Stomach (tissue), 9 donors: ENCODE data around the gene MCHR1. TPM values are rescaled to one million over a fixed set of nuclear protein-coding genes. Genes with fewer than 3 reads are reported as not detected.

Experiments used
- DNase-seq, 2 donors: peaks; one replicate each; pipeline versions ENCODE4 v3.0.0 to v3.0.0-alpha.2; 2013 to 2019
- H3K27ac ChIP-seq, 5 donors: fragments of 200-600 bp in 4 of 5; sonication (generic) in 4 of 5; one replicate each; pipeline ENCODE4 v1.5.1; 2013 to 2019; ENCODE audit warnings: mild to moderate bottlenecking in 1 of 5, moderate library complexity in 1 of 5
- H3K27me3 ChIP-seq, 3 donors: fragments of 200-600 bp; sonication (generic); one replicate each; pipeline ENCODE4 v1.5.1; 2017 to 2019; ENCODE audit warnings: mixed run types in 1 of 3
- H3K36me3 ChIP-seq, 4 donors: fragments of 200-600 bp; sonication (generic); 1 replicate in 3 of 4; 2 replicates in 1 of 4; pipeline ENCODE4 v1.5.1; 2016 to 2019
- H3K4me1 ChIP-seq, 4 donors: fragments of 200-600 bp; sonication (generic); one replicate each; pipeline ENCODE4 v1.5.1; 2016 to 2019
- H3K4me3 ChIP-seq, 4 donors: fragments of 200-600 bp; sonication (generic) in 3 of 4; one replicate each; pipeline ENCODE4 v1.5.1; 2016 to 2019; ENCODE audit warnings: mild to moderate bottlenecking in 1 of 4
- H3K9me3 ChIP-seq, 4 donors: fragments of 200-600 bp; sonication (generic); one replicate each; pipeline ENCODE4 v1.5.1; 2016 to 2019
- CTCF ChIP-seq, 7 experiments: fragments of 450-650 bp in 4 of 7; fragments of 200-600 bp in 3 of 7; sonication (generic) in 3 of 7; IDR thresholded peaks; one replicate each; pipeline ENCODE4 v1.5.1; 2016 to 2019; ENCODE audit warnings: antibody characterized with exemption in 7 of 7, control low read depth in 2 of 7, mild to moderate bottlenecking in 1 of 7
- EP300 ChIP-seq: sonication (generic); formaldehyde crosslinking; IDR thresholded peaks from one replicate; pipeline ENCODE4 v1.6.1; 2017; ENCODE audit warnings: antibody characterized with exemption
- POLR2A ChIP-seq, 4 donors: fragments of 450-650 bp; IDR thresholded peaks; one replicate each; pipeline ENCODE4 v1.6.1; 2016; ENCODE audit warnings: antibody characterized with exemption in 4 of 4, control low read depth in 2 of 4, mild to moderate bottlenecking in 1 of 4, moderate library complexity in 1 of 4
- POLR2AphosphoS5 ChIP-seq, 3 donors: sonication (generic); formaldehyde crosslinking; IDR thresholded peaks; one replicate each; pipeline ENCODE4 v1.6.1; 2016; ENCODE audit warnings: antibody characterized with exemption in 3 of 3
- WGBS, 5 donors: extraction: QIAGEN DNeasy Blood & Tissue Kit in 3 of 5; methylation state at CpG; one replicate each; pipeline versions ENCODE4 v1.1.5 to v1.1.7; 2013 to 2018; 5-methylcytosine and 5-hydroxymethylcytosine counted together
- intact Hi-C: fragments of 100-400 bp; cut with DNase I; formaldehyde crosslinking; loops from one replicate; pipeline ENCODE4 v1.15.1; 2023; ENCODE audit warnings: low total_unique reads
- polyA plus RNA-seq, 3 donors: library from polyadenylated mRNA; stranded (reverse); fragments of 200-250 nt; gene quantifications; one replicate each; pipeline ENCODE4 v1.2.3, GENCODE V29; 2013
- total RNA-seq, 5 donors: library from RNA; depleted of rRNA; stranded (reverse); fragments of >200 nt; gene quantifications; one replicate each; pipeline versions ENCODE4 v1.1.0 to v1.2.3, GENCODE V29; 2014 to 2016
- donor health status: healthy with polysubstance abuse.
- donor health status: Bipolar disorder and iron deficiency.
- donor health status: healthy.

Gene MCHR1
- total and polyA plus RNA-seq, 8 donors = 0.08 to 0.25 TPM; not detected in 6

- H3K27me3 ChIP-seq = peaks cover 0 to 31% (median 0%) of the 10 kb centered on the region in 3 donors
- H3K36me3 ChIP-seq = no peaks in the 10 kb centered on the region
- no peaks in the 10 kb centered on the region for H3K9me3 ChIP-seq
- intact Hi-C loops = no loop called here
- DNase-seq = no peak
- WGBS, 5 donors = 88 to 95% (median 91%) methylated on average over 3 of the region's 3 CpGs
- TF ChIP-seq EP300 (no peak), POLR2A (IDR thresholded peaks at IDR 0.05) (no peak), POLR2AphosphoS5 (IDR thresholded peaks at IDR 0.05) (no peak), CTCF (IDR thresholded peaks at IDR 0.05) (no peak)
- H3K4me3 ChIP-seq = no peak overlapping the region
- peaks cover under 1 to 13% (median 8%) of the 10 kb centered on the region in 4 donors for H3K4me1 ChIP-seq
- H3K27ac ChIP-seq = no peak overlapping the region
Measured at GRCh38 chr22:40685406-40685805, 6.1 kb downstream of the MCHR1 start.

GRCh38 chr22:40687706-40688105 lies 8.4 kb downstream of the MCHR1 start:
- TF ChIP-seq POLR2A (IDR thresholded peaks at IDR 0.05) = no peak
- TF ChIP-seq EP300 = no peak
- TF ChIP-seq POLR2AphosphoS5 (IDR thresholded peaks at IDR 0.05) = no peak
- TF ChIP-seq CTCF (IDR thresholded peaks at IDR 0.05) = no peak
- Histone ChIP-seq H3K4me3 (no peak overlapping the region), H3K9me3 (no peaks in the 10 kb centered on the region), H3K27ac (no peak overlapping the region), H3K27me3 (peaks cover 0 to 17% (median 0%) of the 10 kb centered on the region in 3 donors), H3K4me1 (peaks cover 0 to 7% (median 6%) of the 10 kb centered on the region in 4 donors), H3K36me3 (no peaks in the 10 kb centered on the region)
- intact Hi-C loops = no loop called here
- no peak for DNase-seq
- WGBS, 5 donors = 71 to 90% (median 83%) methylated on average over 2 of the region's 2 CpGs

GRCh38 chr22:40690370-40690769 lies 11.1 kb downstream of the MCHR1 start:
- H3K27ac ChIP-seq = no peak overlapping the region
- peaks cover 0 to 13% (median 3%) of the 10 kb centered on the region in 4 donors for H3K4me1 ChIP-seq

GRCh38 chr22:40691532-40691931 lies 12.2 kb downstream of the MCHR1 start:
- Histone ChIP-seq H3K36me3 (no peaks in the 10 kb centered on the region), H3K9me3 (no peaks in the 10 kb centered on the region), H3K27ac (no peak overlapping the region), H3K27me3 (no peaks in the 10 kb centered on the region), H3K4me1 (peaks cover 0 to 14% (median 3%) of the 10 kb centered on the region in 4 donors), H3K4me3 (no peak overlapping the region)
- no peak for TF ChIP-seq CTCF (IDR thresholded peaks at IDR 0.05)
- no peak for TF ChIP-seq POLR2AphosphoS5 (IDR thresholded peaks at IDR 0.05)
- no peak for TF ChIP-seq POLR2A (IDR thresholded peaks at IDR 0.05)
- no peak for TF ChIP-seq EP300
- no peak for DNase-seq
- intact Hi-C loops = no loop called here

More at GRCh38 chr22:40690370-40690769, 11.1 kb downstream of the MCHR1 start:
- Histone ChIP-seq H3K4me3 (no peak overlapping the region), H3K27me3 (peaks cover 0 to under 1% (median 0%) of the 10 kb centered on the region in 3 donors), H3K9me3 (no peaks in the 10 kb centered on the region), H3K36me3 (no peaks in the 10 kb centered on the region)
- DNase-seq = no peak
- TF ChIP-seq POLR2A (IDR thresholded peaks at IDR 0.05) (no peak), POLR2AphosphoS5 (IDR thresholded peaks at IDR 0.05) (no peak)
- WGBS, 5 donors = 62 to 78% (median 74%) methylated on average over 7 to 8 of the region's 8 CpGs
- intact Hi-C loops = no loop called here

- H3K4me1 ChIP-seq = peaks cover 0 to 14% (median 3%) of the 10 kb centered on the region in 4 donors
Measured at GRCh38 chr22:40694411-40694810, 15.1 kb downstream of the MCHR1 start.

More at GRCh38 chr22:40694411-40694810, 15.1 kb downstream of the MCHR1 start:
- Histone ChIP-seq H3K4me3 (no peak overlapping the region), H3K27me3 (no peaks in the 10 kb centered on the region), H3K9me3 (no peaks in the 10 kb centered on the region), H3K36me3 (no peaks in the 10 kb centered on the region), H3K27ac (no peak overlapping the region)
- peak in 1 of 2 donors; percentile 64 for DNase-seq
- 40 to 58% (median 52%) methylated on average over 7 of the region's 7 CpGs for WGBS, 5 donors
- intact Hi-C loops = no loop called here
- TF ChIP-seq EP300 = no peak
- no peak for TF ChIP-seq POLR2AphosphoS5 (IDR thresholded peaks at IDR 0.05)
- TF ChIP-seq CTCF (IDR thresholded peaks at IDR 0.05) = no peak
